H1 (cell line): Measurements from ENCODE around the gene MGME1.

ENCODE experiments used
- EGR1 ChIP-seq: IDR thresholded peaks from 2 replicates; pipeline ENCODE4 v1.6.1; 2011; ENCODE audit warnings: low read depth, low read length, borderline replicate concordance
- EP300 ChIP-seq, 2 experiments: IDR thresholded peaks; 1 replicate in 1 of 2; 2 replicates in 1 of 2; pipeline ENCODE4 v1.6.1; 2011 to 2012; ENCODE audit warnings: low read depth in 2 of 2, low read length in 2 of 2, mild to moderate bottlenecking in 2 of 2, borderline replicate concordance in 1 of 2, inconsistent platforms in 1 of 2, moderate library complexity in 1 of 2
- GABPA ChIP-seq: IDR thresholded peaks from 2 replicates; pipeline ENCODE4 v1.6.1; 2011; ENCODE audit warnings: mild to moderate bottlenecking, low read length, moderate library complexity, borderline replicate concordance; ENCODE audit not compliant: insufficient read depth
- JUND ChIP-seq: IDR thresholded peaks from 2 replicates; pipeline ENCODE4 v1.6.1; 2011; ENCODE audit warnings: mild to moderate bottlenecking, improper control_type of control experiment, low read length
- POLR2A ChIP-seq, 2 experiments: IDR thresholded peaks; 1 replicate in 1 of 2; 2 replicates in 1 of 2; pipeline ENCODE4 v1.6.1; 2011; ENCODE audit warnings: low read depth in 2 of 2, low read length in 2 of 2, mild to moderate bottlenecking in 2 of 2; ENCODE audit errors: control extremely low read depth in 1 of 2
- POLR2AphosphoS5 ChIP-seq: IDR thresholded peaks from 2 replicates; pipeline ENCODE4 v1.6.1; 2011; ENCODE audit warnings: low read depth, low read length
- TAF1 ChIP-seq: IDR thresholded peaks from 2 replicates; pipeline ENCODE4 v1.6.1; 2011; ENCODE audit warnings: mild to moderate bottlenecking, low read depth, low read length
- TF ChIP-seq, protein P1 (sequence below), 3 experiments: IDR thresholded peaks; 1 replicate in 2 of 3; 2 replicates in 1 of 3; pipeline versions ENCODE4 v1.5.1 to v1.6.1; 2011; ENCODE audit warnings: low read length in 3 of 3, mild to moderate bottlenecking in 3 of 3, inconsistent platforms in 2 of 3, low read depth in 1 of 3, moderate library complexity in 1 of 3; ENCODE audit not compliant: insufficient read depth in 1 of 3; ENCODE audit errors: control extremely low read depth in 1 of 3
- TF ChIP-seq, protein P2 (sequence below): IDR thresholded peaks from 2 replicates; pipeline ENCODE4 v1.6.1; 2012; ENCODE audit warnings: inconsistent platforms

DNA sequence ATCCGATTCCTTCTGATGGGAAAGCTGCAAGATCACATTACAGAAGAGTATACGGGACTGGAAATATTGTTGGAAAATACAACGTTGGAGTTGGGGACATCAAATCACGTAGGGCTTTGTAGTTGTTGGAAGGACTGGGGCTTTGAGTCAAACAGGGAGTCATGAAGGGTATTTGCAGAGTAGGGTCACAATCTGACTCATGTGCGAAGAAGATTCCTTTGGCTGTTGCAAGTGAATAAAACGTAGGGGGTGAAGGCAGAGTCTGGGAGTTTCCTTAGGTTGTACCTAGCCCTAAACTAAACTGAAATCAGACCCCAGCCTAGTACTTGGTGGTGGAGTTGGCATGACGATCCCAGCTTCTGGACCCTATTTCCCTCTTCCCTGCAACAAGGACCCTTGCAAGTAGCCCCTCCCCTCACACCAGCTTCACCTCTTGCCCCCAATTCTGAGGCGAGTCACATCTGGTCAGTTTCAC is 32.5 kb upstream of the MGME1 start:
- TF ChIP-seq, protein P1, sequence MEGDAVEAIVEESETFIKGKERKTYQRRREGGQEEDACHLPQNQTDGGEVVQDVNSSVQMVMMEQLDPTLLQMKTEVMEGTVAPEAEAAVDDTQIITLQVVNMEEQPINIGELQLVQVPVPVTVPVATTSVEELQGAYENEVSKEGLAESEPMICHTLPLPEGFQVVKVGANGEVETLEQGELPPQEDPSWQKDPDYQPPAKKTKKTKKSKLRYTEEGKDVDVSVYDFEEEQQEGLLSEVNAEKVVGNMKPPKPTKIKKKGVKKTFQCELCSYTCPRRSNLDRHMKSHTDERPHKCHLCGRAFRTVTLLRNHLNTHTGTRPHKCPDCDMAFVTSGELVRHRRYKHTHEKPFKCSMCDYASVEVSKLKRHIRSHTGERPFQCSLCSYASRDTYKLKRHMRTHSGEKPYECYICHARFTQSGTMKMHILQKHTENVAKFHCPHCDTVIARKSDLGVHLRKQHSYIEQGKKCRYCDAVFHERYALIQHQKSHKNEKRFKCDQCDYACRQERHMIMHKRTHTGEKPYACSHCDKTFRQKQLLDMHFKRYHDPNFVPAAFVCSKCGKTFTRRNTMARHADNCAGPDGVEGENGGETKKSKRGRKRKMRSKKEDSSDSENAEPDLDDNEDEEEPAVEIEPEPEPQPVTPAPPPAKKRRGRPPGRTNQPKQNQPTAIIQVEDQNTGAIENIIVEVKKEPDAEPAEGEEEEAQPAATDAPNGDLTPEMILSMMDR (IDR thresholded peaks at IDR 0.05; ENCODE audit: control extremely low read depth in 1 of 3, insufficient read depth in 1 of 3, low read depth in 1 of 3, low read length in 3 of 3) = no peak
- TF ChIP-seq POLR2A (IDR thresholded peaks at IDR 0.05; ENCODE audit: control extremely low read depth in 1 of 2, low read depth in 2 of 2, low read length in 2 of 2) (no peak), GABPA (no peak), EP300 (IDR thresholded peaks at IDR 0.05; ENCODE audit: borderline replicate concordance in 1 of 2, low read depth in 2 of 2, low read length in 2 of 2) (no peak), JUND (no peak), EGR1 (no peak), TAF1 (no peak), POLR2AphosphoS5 (no peak)
- TF ChIP-seq, protein P2, sequence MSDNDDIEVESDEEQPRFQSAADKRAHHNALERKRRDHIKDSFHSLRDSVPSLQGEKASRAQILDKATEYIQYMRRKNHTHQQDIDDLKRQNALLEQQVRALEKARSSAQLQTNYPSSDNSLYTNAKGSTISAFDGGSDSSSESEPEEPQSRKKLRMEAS = no peak
